Osteoblast (primary cell): ENCODE data around the gene EFNA2. TPM values are rescaled to one million over a fixed set of nuclear protein-coding genes. Genes with fewer than 3 reads are reported as not detected.

Experiments used
- DNase-seq: peaks from one replicate; pipeline ENCODE4 v3.0.0; 2011; ENCODE audit warnings: low spot score, mixed read lengths; ENCODE audit not compliant: insufficient read length; ENCODE audit errors: missing footprints
- H2AFZ ChIP-seq: 2 replicates; pipeline ENCODE4 v1.6.0; 2011; ENCODE audit warnings: mild to moderate bottlenecking, low read length
- H3K27ac ChIP-seq: 2 replicates; pipeline ENCODE4 v1.5.1; 2011; ENCODE audit warnings: mild to moderate bottlenecking, low read depth, low read length, moderate library complexity
- H3K27me3 ChIP-seq: 2 replicates; pipeline ENCODE4 v1.6.0; 2012; ENCODE audit warnings: mild to moderate bottlenecking, control low read depth, inconsistent platforms, low read length, moderate library complexity; ENCODE audit not compliant: insufficient read depth
- H3K36me3 ChIP-seq: 2 replicates; pipeline ENCODE4 v1.5.1; 2011; ENCODE audit warnings: mild to moderate bottlenecking, low read length, control low read depth, moderate library complexity; ENCODE audit not compliant: insufficient read depth
- H3K4me1 ChIP-seq: 2 replicates; pipeline ENCODE4 v1.5.1; 2011; ENCODE audit warnings: mild to moderate bottlenecking, low read length, control low read depth, moderate library complexity; ENCODE audit not compliant: insufficient read depth
- H3K4me2 ChIP-seq: 2 replicates; pipeline ENCODE4 v1.6.0; 2011; ENCODE audit warnings: mild to moderate bottlenecking, low read length; ENCODE audit not compliant: insufficient read depth
- H3K4me3 ChIP-seq: fragments of 200-600 bp; sonication (generic); 3 replicates; pipeline ENCODE4 v1.5.1; 2012; ENCODE audit warnings: mild to moderate bottlenecking, low read length, inconsistent platforms; ENCODE audit not compliant: insufficient read depth
- H3K79me2 ChIP-seq: 2 replicates; pipeline ENCODE4 v1.6.0; 2012; ENCODE audit warnings: mild to moderate bottlenecking, low read length, control low read depth, inconsistent platforms; ENCODE audit not compliant: insufficient read depth
- H3K9me3 ChIP-seq: 2 replicates; pipeline ENCODE4 v1.5.1; 2011; ENCODE audit warnings: low read depth, low read length, control low read depth
- H4K20me1 ChIP-seq: 2 replicates; pipeline ENCODE4 v1.6.0; 2012; ENCODE audit warnings: mild to moderate bottlenecking, low read length, control low read depth; ENCODE audit not compliant: insufficient read depth
- CTCF ChIP-seq: IDR thresholded peaks from 2 replicates; pipeline ENCODE4 v1.5.1; 2011; ENCODE audit warnings: mild to moderate bottlenecking, low read depth, low read length, moderate library complexity; ENCODE audit errors: extremely low read depth
- total RNA-seq: library from RNA; depleted of rRNA; stranded (reverse); fragments of >200 nt; gene quantifications from 2 replicates; pipeline ENCODE4 v1.2.3, GENCODE V29; 2012

Gene EFNA2
- total RNA-seq, 1 donor = not detected

- Histone ChIP-seq H3K4me3 (peak overlapping the region; percentile 75), H3K79me2 (peaks cover 63% of the 10 kb centered on the region), H4K20me1 (peaks cover 44% of the 10 kb centered on the region)
Observed at GRCh38 chr19:1271528-1272422, 13.9 kb upstream of the EFNA2 start.

DNA sequence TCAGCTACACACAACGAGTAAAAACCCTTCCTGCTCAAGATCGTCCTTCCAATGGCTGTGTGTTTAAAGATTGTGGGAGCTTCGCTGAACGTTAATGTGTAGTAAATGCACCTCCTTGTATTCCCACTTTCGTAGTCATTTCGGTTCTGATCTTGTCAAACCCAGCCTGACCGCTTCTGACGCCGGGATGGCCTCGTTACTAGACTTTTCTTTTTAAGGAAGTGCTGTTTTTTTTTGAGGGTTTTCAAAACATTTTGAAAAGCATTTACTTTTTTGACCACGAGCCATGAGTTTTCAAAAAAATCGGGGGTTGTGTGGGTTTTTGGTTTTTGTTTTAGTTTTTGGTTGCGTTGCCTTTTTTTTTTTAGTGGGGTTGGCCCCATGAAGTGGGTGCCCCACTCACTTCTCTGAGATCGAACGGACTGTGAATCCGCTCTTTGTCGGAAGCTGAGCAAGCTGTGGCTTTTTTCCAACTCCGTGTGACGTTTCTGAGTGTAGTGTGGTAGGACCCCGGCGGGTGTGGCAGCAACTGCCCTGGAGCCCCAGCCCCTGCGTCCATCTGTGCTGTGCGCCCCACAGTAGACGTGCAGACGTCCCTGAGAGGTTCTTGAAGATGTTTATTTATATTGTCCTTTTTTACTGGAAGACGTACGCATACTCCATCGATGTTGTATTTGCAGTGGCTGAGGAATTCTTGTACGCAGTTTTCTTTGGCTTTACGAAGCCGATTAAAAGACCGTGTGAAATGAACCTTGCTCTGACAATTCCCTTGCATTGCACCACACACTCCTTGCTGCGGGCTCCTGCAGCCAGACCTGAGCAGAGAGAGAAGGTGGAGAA is 13.0 kb upstream of the EFNA2 start:
- Histone ChIP-seq H3K79me2 (peaks cover 63% of the 10 kb centered on the region), H3K27ac (peak overlapping the region; percentile 94), H2AFZ (no peak overlapping the region), H3K36me3 (peaks cover 55% of the 10 kb centered on the region), H3K4me3 (peak overlapping the region; percentile 75), H3K4me2 (peak overlapping the region; percentile 76), H3K27me3 (no peaks in the 10 kb centered on the region), H4K20me1 (peaks cover 44% of the 10 kb centered on the region), H3K4me1 (peaks cover 55% of the 10 kb centered on the region), H3K9me3 (no peaks in the 10 kb centered on the region)
- TF ChIP-seq CTCF = no peak
- DNase-seq = no peak

More at GRCh38 chr19:1271528-1272422, 13.9 kb upstream of the EFNA2 start:
- DNase-seq = no peak
- Histone ChIP-seq H3K36me3 (peaks cover 47% of the 10 kb centered on the region), H3K4me1 (peaks cover 61% of the 10 kb centered on the region), H3K27ac (peak overlapping the region; percentile 94), H3K27me3 (no peaks in the 10 kb centered on the region), H2AFZ (no peak overlapping the region), H3K4me2 (peak overlapping the region; percentile 76), H3K9me3 (no peaks in the 10 kb centered on the region)
- TF ChIP-seq CTCF = no peak

DNA sequence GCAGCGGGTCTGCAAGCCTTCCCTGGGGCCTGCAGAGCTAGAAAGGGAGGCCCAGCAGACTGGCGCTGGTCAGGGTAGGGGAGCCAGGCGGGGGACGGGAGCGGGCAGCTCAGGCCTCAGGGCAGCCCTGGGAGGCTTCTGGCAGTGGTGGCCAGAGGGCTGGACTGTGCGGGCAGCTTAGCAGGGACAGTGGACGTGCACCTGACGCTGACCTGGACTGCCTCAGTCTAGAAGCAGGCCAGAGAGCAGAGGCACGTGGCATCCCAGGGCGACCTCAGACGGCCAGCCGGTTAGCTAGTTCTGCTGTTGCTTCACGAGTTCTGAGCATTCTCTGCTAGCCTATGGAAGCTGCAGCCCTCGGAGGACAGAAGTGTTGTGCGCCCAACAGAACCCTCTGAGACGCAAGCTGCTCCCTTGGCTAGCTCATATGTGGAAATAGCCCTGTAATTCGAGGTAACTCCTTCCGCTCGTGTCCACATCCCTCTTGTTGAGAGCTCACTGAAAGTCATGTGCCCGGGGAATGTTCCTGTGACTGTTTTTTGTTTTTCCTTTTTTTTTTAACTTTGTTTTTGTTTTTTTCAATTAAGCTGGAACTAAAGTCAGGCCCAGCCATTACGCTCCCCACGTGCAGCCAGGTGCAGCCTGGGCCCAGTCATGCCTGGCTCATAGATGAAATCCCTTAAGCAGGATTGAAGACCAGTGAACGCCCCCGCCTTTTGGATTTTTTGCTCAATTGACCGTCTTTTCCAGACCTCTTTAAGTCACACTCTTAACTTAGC is 12.2 kb upstream of the EFNA2 start:
- no peak overlapping the region for H3K4me2 ChIP-seq

More for the DNA sequence above, 12.2 kb upstream of the EFNA2 start:
- Histone ChIP-seq H3K36me3 (peaks cover 55% of the 10 kb centered on the region), H3K27me3 (no peaks in the 10 kb centered on the region), H4K20me1 (peaks cover 42% of the 10 kb centered on the region), H3K27ac (no peak overlapping the region), H3K4me3 (no peak overlapping the region), H3K79me2 (peaks cover 61% of the 10 kb centered on the region), H3K4me1 (peaks cover 49% of the 10 kb centered on the region), H2AFZ (no peak overlapping the region), H3K9me3 (no peaks in the 10 kb centered on the region)
- DNase-seq = no peak
- TF ChIP-seq CTCF = no peak
